Stimulated activated CD4-positive, alpha-beta T cell treated with anti-CD3 and anti-CD28 coated beads, Interleukin-1b, Interleukin-23, amount 100 ng/mL, for 24 hours (primary cell): ENCODE measurements around the gene KCNMB2.
"Not testable (repeated sequence)": the region's sequence is repeated elsewhere in the genome, so short reads cannot be mapped to it uniquely, and the experiment has no call there.

Experiments used
- DNase-seq, 4 experiments: peaks; one replicate each; pipeline ENCODE4 v3.0.0-alpha.2; 2020; ENCODE audit warnings: low read depth in 4 of 4, low spot score in 1 of 4

KCNMB2 gene

DNA sequence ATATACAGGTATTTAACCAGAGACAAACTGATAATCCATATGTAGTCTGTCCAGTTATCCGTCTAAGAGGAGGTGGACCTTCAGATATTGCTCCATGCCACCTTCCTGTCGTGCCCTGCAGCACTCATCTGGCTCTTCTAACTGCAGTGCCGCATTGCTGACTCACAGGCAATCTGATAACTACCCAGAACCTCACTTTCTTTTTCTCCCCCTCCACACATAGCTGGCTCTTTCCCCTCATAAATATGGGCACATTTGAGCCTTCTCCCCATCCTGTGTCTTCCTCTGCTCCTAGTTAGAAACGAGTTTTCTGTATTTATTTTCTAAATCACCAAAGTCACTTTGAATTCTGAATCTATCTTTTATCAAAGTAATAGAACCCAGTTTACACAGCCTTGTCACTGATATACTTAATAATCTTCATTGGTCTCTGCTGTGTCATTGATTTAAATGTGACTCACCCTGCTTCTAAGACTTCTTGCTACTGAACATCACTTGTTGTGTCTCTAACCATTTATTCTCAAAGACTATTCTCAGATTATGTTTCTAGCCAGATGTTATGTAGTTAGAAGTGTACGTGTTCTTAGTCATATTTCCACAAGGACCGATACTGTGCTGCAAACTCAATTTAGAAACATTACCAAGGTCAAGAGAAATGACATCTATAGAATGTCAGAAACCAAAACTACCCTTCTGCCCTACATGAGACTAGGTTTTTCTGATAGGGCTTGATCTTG is 17.4 kb upstream of the KCNMB2 start:
- DNase-seq: no peak

DNA sequence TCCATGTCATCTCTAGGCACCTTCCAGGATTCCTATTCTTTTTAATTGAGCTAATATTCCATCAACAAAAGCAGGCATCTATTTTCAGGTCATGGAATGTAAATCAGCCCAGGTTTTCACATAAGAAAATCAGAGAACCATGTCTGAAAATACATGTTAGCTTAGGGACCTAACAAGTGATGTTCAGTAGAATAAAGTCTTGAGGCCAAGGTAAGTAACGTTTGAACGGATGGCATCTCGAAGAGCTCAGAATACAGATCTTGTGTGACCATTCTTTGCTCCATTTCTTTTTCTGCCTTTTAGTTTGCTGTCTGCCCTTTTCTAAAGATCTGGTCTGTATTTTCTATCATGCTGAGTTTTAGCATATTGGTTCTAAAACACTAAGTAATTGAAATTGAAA is 16.5 kb upstream of the KCNMB2 start:
- DNase-seq: no peak

GRCh38 chr3:178520451-178520850 is 15.8 kb upstream of the KCNMB2 start:
- DNase-seq: no peak

GRCh38 chr3:178522200-178523052 is 13.8 kb upstream of the KCNMB2 start:
- DNase-seq: no peak

- no peak for DNase-seq
Observed at GRCh38 chr3:178525251-178525650, 11.0 kb upstream of the KCNMB2 start.

DNA sequence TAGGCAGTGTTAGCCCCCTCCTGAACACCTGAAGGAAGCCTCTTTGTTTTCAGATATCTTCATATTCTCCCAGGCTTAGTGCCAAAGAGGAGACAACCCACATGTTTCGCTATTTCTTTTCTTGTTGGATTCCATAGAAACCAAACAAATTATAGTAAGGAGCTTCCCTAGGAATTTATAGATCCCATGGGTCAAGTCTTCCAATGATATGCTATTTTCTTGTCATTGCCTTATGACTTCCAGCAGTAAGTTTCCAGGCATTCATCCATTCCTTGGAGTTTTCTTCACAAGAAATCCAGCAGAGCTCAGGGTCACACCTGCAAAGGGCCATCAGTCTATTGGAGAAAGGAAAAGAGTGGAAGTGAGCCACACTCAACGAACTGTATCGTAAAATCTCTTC is 9.9 kb upstream of the KCNMB2 start:
- DNase-seq: no peak

DNA sequence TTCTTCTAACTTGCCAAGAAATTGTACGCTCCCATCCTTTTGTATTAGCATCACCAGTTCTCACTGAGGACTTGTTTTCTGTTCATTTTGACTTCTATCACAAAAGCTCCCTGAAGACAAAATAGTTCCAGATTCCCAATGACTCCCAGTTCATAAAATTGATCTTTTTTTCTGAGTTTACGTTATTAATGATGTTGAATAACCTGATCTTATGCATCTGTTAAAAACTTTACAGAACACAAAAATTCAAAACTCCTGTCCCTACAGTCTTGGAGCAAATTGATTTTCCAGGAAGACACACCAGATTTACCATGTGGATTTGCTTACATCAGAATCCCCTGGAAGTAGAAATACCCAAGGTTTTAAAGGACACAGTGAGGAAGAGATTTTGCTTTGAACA is 8.3 kb upstream of the KCNMB2 start:
- no peak for DNase-seq

DNA sequence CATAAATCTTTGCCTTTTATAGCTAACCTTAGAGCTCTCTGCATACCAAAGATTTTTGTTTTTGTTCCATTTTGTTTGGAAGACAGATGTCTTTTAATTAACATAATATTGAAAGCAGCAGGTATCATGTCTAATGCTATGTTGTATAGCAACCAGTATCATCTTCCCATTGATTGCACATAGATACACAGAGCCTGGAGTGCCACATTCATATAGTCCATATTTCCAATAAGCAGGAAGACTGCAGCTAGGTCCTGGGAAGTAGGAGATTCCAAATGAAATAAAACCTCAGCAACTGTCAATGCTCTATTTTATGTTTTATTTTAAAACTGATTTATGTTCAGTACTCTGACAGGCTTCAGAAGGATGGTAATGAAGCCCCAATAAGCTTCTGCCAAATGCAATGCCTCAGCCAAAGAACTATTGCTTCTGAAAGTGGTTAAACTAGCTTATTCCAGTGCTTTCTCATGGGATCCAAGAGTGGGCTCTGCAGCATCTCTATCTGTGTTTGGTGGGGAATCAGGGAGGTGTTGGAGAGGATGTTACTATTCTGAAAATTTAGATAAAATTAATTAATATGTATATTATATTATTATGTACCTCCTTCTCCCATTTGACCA is 6.5 kb upstream of the KCNMB2 start:
- DNase-seq: no peak

- DNase-seq: no peak
Observed at GRCh38 chr3:178532476-178532875, 3.8 kb upstream of the KCNMB2 start.

- no peak for DNase-seq
Observed at GRCh38 chr3:178537122-178537705, 978 bp downstream of the KCNMB2 start.

DNA sequence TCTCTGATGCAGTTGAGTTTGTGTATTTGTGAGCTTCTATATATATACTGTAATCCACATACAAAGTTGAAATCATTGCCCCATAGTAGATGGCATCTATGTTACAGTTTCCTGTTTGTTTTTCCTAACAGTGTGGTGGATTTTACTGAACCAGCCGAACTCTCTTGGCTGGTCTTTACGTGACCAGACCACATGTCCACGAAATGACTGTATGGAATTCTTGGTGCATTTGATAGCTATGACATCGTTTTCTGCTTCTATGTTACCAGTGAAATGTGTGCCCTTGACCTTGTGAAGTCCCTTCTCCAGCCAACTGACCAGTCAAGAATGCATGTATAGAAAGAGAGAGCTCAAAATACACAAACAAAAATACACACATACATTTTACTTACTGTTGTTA is 1.8 kb downstream of the KCNMB2 start:
- no peak for DNase-seq

- DNase-seq: no peak
Observed at GRCh38 chr3:178540184-178540583, 3.9 kb downstream of the KCNMB2 start.

- DNase-seq: no peak
Observed at GRCh38 chr3:178545337-178545736, 9.1 kb downstream of the KCNMB2 start.

DNA sequence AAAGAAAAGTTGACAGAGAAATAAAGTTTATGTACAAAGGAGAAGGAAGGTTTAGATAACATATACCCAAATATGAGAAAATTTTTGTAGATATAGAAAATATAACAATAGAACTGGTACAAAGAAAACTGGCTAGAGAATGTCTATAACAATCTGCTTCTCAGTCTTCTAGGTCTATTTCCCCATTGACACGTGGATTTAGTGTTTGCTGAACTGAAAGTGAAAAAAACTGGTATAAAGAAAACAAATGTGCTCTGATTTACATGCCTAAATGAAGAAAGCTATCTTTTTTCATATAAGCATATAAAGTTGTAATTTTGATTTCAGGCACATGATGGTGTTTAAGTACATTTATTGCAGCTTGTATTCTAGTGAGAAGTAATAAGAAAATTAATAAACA is 9.8 kb downstream of the KCNMB2 start:
- no peak for DNase-seq

- DNase-seq: not testable (repeated sequence)
Observed at GRCh38 chr3:178549426-178549825, 13.2 kb downstream of the KCNMB2 start.

DNA sequence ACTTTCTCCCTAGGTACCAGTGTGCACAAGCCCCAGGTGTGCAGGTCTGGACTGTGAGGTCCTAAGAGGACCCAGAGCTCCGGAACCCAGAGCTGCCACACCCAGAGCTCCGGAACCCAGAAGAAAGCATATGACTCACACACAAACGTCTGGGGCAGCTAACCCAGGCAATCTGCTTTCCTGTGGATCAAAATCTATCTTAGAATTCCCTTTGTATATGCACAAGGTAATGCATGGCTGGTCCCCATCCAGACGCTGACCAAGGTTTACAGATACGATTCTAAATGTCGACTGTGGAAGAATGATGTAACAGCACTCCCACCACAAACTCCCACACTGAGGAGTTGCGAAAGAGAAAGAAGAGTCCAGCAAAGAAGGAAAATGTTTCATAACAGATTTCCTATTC is 15.7 kb downstream of the KCNMB2 start:
- no peak for DNase-seq

- DNase-seq: no peak
Observed at GRCh38 chr3:178558637-178559036, 22.4 kb downstream of the KCNMB2 start.

DNA sequence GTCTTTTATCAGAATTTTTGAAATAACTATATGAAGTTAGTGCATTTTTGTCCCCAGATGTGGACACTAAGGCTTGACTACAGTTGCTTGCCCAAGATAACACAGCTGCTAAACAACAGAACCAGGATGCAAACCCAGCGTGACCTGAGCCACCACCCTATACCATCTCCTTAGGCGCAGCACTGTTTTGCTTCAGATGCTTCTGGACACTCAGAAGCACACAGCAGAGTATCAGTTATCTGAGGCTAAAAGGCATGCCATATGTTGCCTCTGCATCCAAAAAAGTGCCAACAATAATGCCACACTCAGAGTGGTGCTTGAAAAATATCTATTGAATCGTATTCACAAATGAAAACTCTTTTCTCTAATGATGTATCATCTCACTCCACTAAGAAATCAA is 24.5 kb downstream of the KCNMB2 start:
- no peak for DNase-seq

DNA sequence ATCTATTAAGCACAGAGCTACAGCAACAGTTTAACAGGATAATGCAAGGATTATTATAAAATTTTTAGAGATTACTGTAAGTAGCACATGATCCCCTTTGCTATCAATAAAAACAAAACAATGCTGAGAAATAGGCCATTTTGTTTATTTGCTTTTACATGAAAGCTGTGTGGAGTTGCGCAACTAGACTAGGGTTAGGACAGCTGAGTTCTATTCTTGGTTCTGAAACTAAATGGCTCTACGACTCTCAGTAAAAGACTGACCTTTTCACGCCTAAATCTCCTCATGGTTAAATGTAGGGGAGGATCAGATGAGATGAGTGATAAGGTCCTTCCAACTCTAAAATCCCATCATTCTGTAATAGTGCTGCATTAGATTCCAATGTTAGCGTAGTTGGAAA is 25.0 kb downstream of the KCNMB2 start:
- no peak for DNase-seq

DNA sequence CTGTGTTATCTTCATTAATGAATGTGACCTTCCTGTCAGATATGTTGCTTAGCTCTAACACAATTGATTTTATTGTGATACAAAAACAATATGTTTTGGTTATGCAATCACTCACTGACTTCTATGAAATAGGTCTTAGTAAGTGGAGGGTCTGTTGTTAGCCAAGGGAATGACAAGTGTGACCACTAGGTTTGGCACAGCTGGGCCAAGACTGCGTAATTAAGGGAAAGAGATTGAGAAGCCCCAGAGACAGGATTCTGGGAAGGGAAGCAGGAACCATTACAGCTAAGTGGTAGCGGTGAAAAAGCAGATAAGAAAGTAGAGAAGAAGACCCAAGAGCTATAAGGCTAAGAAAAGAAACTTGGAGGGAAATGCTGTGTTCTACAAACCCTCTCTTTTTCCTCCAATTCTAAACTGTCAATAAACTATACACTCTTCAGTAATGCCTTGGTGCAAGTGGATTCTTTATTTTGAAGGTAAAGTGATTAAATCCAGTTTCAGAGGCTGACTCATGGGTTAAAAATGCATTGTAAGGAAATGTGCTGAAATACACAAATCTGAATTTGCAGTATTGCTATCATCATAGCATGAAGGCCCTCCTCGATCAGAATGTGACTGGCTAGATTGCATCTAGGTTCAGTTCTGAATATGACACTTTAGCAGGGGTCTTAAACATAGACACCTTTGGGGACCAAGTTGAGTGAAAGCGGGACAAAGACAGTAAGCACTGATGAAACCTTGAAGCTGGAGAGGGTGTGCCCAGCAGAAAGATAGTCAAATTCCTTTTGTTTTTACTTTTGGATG is 26.1 kb downstream of the KCNMB2 start:
- DNase-seq: no peak

- DNase-seq: no peak
Observed at GRCh38 chr3:178562947-178563232, 26.7 kb downstream of the KCNMB2 start.
